ENCODE results near the gene TTI1.

TTI1 gene

GRCh38 chr20:38050686-38051085 lies 17.4 kb upstream of the TTI1 start:
- DNase-seq (ENCODE audit: low read depth), result no peak
- TF ChIP-seq POLR2A (IDR thresholded peaks at IDR 0.05; ENCODE audit: extremely low read depth, insufficient read length) (no peak), MAX (IDR thresholded peaks at IDR 0.05; ENCODE audit: low read depth, low read length) (no peak), CTCF (IDR thresholded peaks at IDR 0.05; ENCODE audit: low read depth, low read length) (no peak), MYC (IDR thresholded peaks at IDR 0.05; ENCODE audit: low read depth, low read length) (no peak)
- no peak overlapping the region for H3K4me3 ChIP-seq (ENCODE audit: low read depth, low read length)

- DNase-seq (ENCODE audit: low read depth), result no peak
- no peak for TF ChIP-seq POLR2A (IDR thresholded peaks at IDR 0.05; ENCODE audit: extremely low read depth, insufficient read length)
- TF ChIP-seq MAX (IDR thresholded peaks at IDR 0.05; ENCODE audit: low read depth, low read length), result no peak
- TF ChIP-seq MYC (IDR thresholded peaks at IDR 0.05; ENCODE audit: low read depth, low read length), result no peak
- no peak for TF ChIP-seq CTCF (IDR thresholded peaks at IDR 0.05; ENCODE audit: low read depth, low read length)
- no peak overlapping the region for H3K4me3 ChIP-seq (ENCODE audit: low read depth, low read length)
These were observed 16.5 kb upstream of the TTI1 start for GRCh38 chr20:38049800-38050199.

- no peak for DNase-seq (ENCODE audit: low read depth)
- no peak overlapping the region for H3K4me3 ChIP-seq (ENCODE audit: low read depth, low read length)
- TF ChIP-seq MYC (IDR thresholded peaks at IDR 0.05; ENCODE audit: low read depth, low read length), result no peak
- no peak for TF ChIP-seq POLR2A (IDR thresholded peaks at IDR 0.05; ENCODE audit: extremely low read depth, insufficient read length)
- TF ChIP-seq MAX (IDR thresholded peaks at IDR 0.05; ENCODE audit: low read depth, low read length), result no peak
- no peak for TF ChIP-seq CTCF (IDR thresholded peaks at IDR 0.05; ENCODE audit: low read depth, low read length)
These were observed 13.3 kb upstream of the TTI1 start for GRCh38 chr20:38046572-38046971.

GRCh38 chr20:38044685-38045084 lies 11.4 kb upstream of the TTI1 start:
- TF ChIP-seq MAX (IDR thresholded peaks at IDR 0.05; ENCODE audit: low read depth, low read length), result no peak
- no peak overlapping the region for H3K4me3 ChIP-seq (ENCODE audit: low read depth, low read length)
- DNase-seq (ENCODE audit: low read depth), result no peak

GRCh38 chr20:38043512-38044300 lies 10.4 kb upstream of the TTI1 start:
- peak; percentile 8 for DNase-seq (ENCODE audit: low read depth)
- TF ChIP-seq CTCF (IDR thresholded peaks at IDR 0.05; ENCODE audit: low read depth, low read length) (no peak), MAX (IDR thresholded peaks at IDR 0.05; ENCODE audit: low read depth, low read length) (no peak), MYC (IDR thresholded peaks at IDR 0.05; ENCODE audit: low read depth, low read length) (no peak), POLR2A (IDR thresholded peaks at IDR 0.05; ENCODE audit: extremely low read depth, insufficient read length) (no peak)
- no peak overlapping the region for H3K4me3 ChIP-seq (ENCODE audit: low read depth, low read length)

GRCh38 chr20:38040276-38040675 lies 7.0 kb upstream of the TTI1 start:
- no peak for TF ChIP-seq POLR2A (IDR thresholded peaks at IDR 0.05; ENCODE audit: extremely low read depth, insufficient read length)
- TF ChIP-seq CTCF (IDR thresholded peaks at IDR 0.05; ENCODE audit: low read depth, low read length), result no peak
- no peak for TF ChIP-seq MAX (IDR thresholded peaks at IDR 0.05; ENCODE audit: low read depth, low read length)
- TF ChIP-seq MYC (IDR thresholded peaks at IDR 0.05; ENCODE audit: low read depth, low read length), result no peak
- no peak for DNase-seq (ENCODE audit: low read depth)
- no peak overlapping the region for H3K4me3 ChIP-seq (ENCODE audit: low read depth, low read length)
